NCI-H748 treated with DMSO at 0.1 percent for 48 hours (cell line): ENCODE results near the gene PLCB4.
"Not testable (repeated sequence)": the region's sequence is repeated elsewhere in the genome, so short reads cannot be mapped to it uniquely, and the experiment has no call there.

Source experiments
- DNase-seq: peaks from one replicate; lab custom pipeline; 2025; lab: John Stamatoyannopoulos, UW

The PLCB4 gene

GRCh38 chr20:9367328-9367727, 298.4 kb downstream of the PLCB4 start:
- DNase-seq, result no peak

GRCh38 chr20:9367746-9368145, 298.9 kb downstream of the PLCB4 start:
- DNase-seq, result no peak

- no peak for DNase-seq
Observed at GRCh38 chr20:9368893-9369292, 300.0 kb downstream of the PLCB4 start.

- DNase-seq, result no peak
Observed at GRCh38 chr20:9369557-9369956, 300.7 kb downstream of the PLCB4 start.

- no peak for DNase-seq
Observed at GRCh38 chr20:9374072-9374471, 305.2 kb downstream of the PLCB4 start.

- DNase-seq, result no peak
Observed at GRCh38 chr20:9374480-9374879, 305.6 kb downstream of the PLCB4 start.

GRCh38 chr20:9375221-9375681, 306.4 kb downstream of the PLCB4 start:
- DNase-seq, result no peak

- DNase-seq, result no peak
Observed at GRCh38 chr20:9377007-9377406, 308.1 kb downstream of the PLCB4 start.

- DNase-seq, result not testable (repeated sequence)
Observed at GRCh38 chr20:9385345-9386310, 316.7 kb downstream of the PLCB4 start.

GRCh38 chr20:9388160-9388812, 319.4 kb downstream of the PLCB4 start:
- no peak for DNase-seq

- DNase-seq, result no peak
Observed at GRCh38 chr20:9388813-9389161, 319.9 kb downstream of the PLCB4 start.

GRCh38 chr20:9389346-9389745, 320.5 kb downstream of the PLCB4 start:
- DNase-seq, result no peak

- no peak for DNase-seq
Observed at GRCh38 chr20:9390441-9390840, 321.6 kb downstream of the PLCB4 start.

- DNase-seq, result peak; percentile 67
Observed at GRCh38 chr20:9392892-9393857, 324.3 kb downstream of the PLCB4 start.

- no peak for DNase-seq
Observed at GRCh38 chr20:9395971-9396370, 327.1 kb downstream of the PLCB4 start.

- DNase-seq, result no peak
Observed at GRCh38 chr20:9397928-9398327, 329.0 kb downstream of the PLCB4 start.

GRCh38 chr20:9398882-9399281, 330.0 kb downstream of the PLCB4 start:
- DNase-seq, result no peak

GRCh38 chr20:9399322-9399721, 330.4 kb downstream of the PLCB4 start:
- no peak for DNase-seq

- no peak for DNase-seq
Observed at GRCh38 chr20:9400171-9401025, 331.5 kb downstream of the PLCB4 start.

- no peak for DNase-seq
Observed at GRCh38 chr20:9401371-9401770, 332.5 kb downstream of the PLCB4 start.

GRCh38 chr20:9402141-9402540, 333.3 kb downstream of the PLCB4 start:
- DNase-seq, result peak; percentile 88
